Smooth muscle cell of the brain vasculature (primary cell): Measurements from ENCODE around the gene ADAMTS9.

Source experiments
- DNase-seq: peaks from one replicate; pipeline ENCODE4 v3.0.0-alpha.2; 2012; ENCODE audit warnings: low read depth, low spot score

ADAMTS9 gene

DNA sequence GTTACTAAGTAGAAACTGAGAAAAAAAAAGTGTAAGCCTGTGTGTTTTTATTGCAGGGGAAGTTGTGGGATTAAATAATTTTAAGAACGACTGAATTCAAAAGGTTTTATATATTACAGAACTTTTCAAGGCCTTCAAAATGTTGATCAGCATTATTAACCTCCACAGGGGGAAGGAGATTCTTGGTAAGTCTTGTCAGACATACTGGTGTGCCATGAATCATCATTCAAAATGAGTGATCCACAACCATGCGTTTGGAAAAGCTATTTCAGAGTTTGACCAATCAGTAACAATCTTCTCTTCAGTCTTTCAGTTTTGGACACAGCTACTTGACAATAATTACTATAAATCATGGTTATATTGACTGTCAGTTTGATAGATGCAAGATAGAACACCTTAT lies 70.2 kb downstream of the ADAMTS9 start:
- DNase-seq = no peak

DNA sequence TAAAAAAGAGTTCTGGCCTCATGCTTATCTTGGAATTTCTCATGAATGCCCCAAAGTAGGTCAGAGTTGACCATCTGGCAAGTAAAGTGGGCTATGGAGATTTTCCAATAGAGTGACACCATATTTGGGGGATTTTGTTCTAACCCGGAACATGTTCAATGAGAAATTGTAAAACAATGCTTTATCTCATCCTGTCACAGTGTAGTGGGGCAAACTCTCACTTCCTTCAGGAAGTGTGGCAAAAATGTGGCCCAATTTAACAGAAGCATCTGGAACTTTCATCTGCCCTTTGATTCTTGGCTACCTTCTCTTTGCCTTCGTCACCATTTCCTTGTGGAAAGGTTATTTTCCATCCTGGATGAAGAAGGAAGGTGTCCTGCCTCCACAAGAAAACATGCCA lies 70.8 kb downstream of the ADAMTS9 start:
- no peak for DNase-seq

DNA sequence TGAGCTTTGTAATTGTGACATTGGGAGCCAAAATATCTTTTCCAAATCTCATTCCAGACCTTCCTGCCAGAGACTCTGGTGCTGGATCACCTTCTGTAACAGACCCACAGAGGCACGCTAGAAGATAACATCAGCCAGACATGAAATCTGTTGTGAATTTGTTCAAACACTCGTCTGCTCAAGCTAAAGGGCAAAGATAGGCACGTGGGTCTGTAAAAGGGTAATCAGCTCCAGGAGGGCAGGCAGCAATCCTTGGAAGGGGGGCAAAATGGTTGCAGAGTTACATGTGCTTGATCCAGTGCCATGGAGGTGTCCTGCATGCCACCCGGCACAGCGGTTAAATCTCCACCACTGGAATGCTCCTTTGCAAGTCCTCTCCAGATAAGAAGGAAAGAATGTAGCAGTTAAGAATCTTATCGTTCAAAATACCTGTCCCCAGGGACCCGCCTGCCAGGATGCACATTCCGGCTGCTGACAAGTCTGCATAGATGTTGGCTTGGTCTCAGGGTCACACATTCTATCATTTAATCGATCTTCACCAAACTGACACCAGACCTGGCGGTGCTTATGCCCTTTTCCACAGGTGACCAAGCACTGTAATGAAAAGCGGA lies 74.8 kb downstream of the ADAMTS9 start:
- DNase-seq = no peak

DNA sequence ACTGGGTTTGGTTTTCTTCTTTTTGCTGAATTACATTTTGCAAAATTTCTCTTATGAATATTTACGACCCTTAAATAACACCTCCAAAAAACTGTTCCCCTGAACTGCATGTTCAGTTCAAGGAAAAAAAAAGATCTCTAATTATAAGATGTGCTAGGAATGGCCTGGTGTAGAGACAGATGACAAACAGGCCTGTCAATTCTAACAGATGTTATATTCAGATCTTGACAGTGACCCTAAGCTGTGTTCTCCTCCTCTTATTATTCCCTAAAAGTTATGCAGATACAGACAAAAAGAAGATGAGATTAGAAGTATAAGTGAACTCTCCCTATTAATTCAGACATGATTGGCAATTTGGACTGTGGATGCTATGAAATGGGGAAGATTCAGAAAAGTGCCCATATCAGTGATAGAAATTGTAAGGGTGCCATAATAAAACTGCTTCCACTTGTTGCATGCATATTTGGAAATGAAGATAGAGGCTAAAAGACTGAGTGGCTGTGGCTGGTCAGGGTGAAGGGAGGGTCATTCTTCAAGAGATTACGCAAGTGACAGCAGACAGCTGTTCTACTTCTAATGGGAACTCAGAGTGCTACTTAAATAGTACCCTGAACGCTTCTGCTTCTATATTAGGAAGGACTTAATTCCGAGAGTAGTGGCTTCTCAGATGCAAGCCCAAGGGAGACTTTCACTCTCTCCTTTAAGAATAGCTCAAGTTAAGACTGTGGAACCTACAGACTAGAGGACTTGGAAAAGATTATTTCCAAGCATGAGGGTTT lies 75.5 kb downstream of the ADAMTS9 start:
- no peak for DNase-seq

DNA sequence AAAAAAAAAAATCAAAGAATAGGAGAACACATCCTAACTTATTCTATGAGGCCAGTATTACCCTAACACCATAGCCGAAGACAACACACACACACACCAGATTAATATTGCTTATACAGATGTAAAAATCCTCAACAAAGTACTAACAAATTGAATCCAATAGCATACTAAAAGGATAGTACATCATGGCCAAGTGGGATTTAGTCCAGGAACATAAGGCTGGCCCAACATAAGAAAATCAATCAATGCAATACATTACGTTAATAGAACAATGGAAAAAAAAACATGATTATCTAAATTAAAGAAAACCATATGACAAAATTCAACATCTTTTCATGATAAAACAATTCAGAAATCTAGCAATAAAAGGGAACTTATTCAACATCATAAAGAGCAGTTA lies 79.1 kb downstream of the ADAMTS9 start:
- no peak for DNase-seq

DNA sequence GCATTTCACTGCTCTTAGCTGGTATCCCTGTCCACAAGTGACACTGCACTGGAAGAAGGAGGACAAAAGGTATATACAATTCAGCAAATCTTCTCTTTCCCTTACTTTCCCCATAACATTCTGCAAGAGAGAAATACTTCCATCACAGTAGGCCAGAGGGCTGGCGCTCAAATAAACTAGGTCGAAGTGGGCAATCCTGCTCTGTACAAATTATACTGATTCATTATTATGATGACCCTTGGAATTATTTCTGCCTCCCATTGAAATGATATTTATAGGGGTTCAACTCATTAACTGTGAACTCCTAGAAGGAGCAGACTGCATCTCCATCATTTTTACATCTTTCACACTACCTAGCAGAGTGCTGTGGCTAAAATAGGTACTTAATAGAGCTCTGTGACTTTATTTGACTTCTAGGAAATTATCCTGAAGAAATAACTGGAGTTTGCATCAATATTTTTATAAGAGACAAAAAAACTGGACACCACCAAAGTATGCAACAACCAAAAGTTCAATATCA lies 80.7 kb downstream of the ADAMTS9 start:
- no peak for DNase-seq

DNA sequence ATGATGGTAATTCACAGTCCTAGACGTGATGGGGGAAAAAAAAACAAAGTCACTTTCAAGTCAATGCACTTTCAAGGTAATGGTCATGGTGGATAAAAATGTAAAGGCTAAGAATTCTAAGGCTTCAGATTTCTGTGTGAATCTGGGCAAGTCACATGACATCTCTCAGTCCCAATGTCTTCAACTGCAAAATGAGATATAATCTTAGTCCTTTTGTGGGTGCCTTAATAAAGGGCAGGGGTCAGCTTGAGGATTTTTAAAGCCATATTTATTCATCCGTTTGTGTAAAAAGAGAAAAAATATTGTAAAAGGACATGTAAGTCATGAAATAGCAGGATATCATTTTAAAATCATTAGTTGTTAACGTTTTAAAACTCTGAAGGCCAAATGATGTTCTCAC lies 83.5 kb downstream of the ADAMTS9 start:
- no peak for DNase-seq

DNA sequence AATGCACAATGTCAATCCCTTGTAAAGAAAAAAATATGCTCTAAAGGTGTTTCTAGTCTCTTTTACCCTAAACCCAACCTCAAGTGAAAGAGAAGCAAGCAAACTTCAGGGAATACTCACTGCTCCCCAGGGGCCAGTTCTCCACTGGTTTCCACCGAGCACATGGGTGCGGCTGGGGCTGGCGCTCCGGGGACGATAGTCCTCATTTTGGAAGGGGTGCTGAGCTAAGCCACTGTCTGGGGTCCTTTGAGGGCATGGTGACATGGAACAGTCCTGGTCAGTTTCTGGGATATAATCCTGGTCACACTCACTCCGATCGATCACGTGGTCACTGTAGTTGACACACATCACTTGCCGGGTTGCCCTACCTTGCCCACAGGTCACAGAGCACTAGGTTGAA lies 86.0 kb downstream of the ADAMTS9 start:
- DNase-seq = no peak

DNA sequence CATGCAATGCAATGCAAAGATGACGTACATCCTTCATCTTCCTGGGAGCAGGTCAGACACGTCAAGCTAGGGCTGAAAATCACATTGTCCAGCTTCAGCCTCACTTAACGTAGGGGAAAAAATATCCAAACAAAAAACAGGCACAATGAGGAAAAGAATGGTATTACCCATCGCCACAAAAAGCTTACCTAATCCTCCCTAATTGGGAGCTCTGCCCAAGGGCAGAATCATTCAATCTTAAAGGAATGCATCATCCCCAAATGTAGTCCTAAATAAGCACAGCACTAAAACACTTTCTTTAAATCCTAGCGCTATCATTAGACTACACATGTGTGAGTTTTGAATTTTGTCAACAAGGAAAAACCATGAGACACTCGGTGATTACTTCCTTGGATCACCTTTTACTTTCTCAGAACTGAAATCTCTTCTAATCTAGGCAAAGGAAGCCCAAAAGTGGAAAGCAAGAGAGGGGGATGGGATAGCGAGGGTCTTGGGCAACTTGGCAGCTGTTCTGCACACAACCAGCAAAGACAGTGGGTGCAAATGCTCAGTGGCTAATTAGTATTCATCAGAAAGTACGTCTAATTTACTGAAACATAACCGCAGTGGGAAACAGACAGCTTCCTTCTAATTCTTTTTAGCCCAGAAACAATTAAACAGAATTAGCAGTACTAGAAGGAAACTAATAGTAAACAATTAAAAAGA lies 87.4 kb downstream of the ADAMTS9 start:
- no peak for DNase-seq

DNA sequence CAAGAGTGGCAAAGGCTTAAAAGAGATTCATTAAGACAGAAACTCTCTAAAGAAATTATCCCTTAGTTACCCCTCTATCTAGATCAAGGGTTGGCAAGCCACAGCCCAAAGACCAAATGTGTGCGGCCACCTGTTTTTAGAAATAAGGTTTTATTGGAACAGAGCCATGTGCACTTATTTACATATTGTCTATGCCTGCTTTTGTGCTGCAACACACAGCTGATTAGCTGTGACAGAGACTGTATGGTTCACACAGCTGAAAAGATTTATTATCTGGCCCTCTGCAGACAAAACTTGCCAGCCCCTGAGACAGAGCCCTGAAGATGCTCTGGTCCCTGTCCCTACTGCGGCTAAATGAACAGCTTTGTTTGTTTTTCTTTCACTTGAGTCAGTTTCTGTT lies 88.1 kb downstream of the ADAMTS9 start:
- DNase-seq = no peak

DNA sequence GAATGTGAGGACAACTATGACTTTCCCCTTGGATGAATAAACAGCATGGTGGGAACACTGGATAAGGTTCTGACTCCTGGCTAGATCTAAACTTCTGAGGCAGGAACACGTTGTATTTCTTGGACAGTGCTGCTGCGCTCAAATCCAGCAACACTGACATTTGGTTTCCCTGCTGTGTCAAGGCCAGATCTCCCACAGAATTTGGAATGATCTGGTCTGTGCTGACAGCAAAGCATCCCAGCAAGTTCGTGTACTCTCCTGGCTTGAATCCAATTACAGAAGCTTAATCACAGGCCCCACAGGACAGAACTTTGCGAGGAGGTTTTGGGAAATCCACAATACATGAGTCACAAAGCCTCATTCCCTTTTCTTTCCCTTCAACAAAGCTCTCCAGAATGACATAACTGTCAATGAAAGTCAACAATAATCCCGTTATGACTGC lies 92.5 kb downstream of the ADAMTS9 start:
- peak; percentile 97 for DNase-seq

DNA sequence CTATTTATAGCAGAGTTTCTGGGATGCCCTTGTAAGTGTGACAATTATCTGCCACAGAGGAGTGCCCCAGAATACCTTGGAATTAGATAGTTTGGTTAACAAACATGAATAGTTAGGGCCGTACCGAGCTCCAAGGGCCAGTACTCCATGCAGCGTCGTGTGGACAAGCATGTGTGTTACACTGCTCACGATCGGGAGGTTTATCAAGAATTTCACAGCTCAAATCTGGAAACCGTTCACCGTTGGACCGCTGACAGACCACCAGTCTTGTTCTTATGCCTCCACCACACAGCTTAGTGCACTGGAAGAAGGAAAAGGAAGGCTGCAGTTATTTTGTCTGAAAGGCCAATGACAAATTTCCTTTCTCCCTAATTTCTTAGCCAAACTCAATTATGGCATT lies 93.7 kb downstream of the ADAMTS9 start:
- DNase-seq = no peak

DNA sequence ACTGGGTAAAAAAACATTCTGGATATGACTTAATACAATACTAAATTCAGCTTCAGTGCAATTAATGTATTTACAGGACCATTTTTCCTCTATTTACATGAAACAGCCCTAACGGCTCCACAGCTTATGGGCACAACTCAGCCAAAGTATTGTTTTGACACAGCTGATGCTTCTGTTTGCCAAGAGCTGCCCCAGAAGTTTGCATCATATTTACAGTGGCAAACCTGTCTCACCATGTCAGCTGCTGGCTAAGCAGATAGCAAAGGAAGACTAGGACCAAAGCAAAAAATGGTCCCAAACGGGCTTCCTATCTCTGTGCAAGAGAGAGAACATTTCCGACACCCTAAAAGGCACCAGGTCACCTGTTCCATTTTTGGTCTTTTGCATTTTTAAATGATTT lies 94.5 kb downstream of the ADAMTS9 start:
- DNase-seq = no peak

DNA sequence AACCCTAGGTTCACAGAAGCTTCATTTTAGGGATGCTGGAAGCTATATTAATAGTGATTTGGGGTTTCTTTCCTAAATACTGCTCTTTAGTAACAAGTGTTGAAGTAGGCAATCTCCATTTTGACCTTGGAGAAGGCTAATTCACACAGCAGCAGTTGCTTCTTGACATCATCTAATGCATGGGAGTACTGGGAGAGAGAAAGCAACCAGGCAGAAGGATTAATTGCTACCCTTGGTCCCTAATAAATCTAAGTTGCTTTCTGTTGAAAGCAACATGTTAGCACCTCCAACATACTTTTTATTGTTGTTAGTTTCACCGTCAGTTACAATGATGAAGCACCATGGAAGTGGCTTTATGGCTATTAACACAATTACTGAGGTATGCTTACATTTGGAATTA lies 96.2 kb downstream of the ADAMTS9 start:
- no peak for DNase-seq

DNA sequence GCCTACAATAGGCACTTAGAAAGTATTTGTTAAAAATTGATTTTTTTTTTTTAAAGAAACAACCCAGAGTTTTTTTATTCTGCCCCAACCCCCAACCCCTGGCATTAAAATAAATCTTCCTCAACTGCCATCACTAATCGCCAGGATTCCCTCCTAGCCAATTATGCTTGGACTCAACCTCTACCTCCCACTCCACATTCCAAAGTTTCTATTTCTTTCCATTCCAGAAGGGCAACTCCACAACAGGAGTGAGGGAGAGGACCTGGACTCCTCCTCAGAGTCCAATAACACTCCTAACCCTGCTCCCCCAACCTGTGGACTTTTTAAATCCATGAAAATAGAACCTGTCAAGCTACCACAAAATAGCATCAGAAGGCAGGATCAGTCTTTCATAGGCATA lies 99.4 kb downstream of the ADAMTS9 start:
- DNase-seq = no peak

DNA sequence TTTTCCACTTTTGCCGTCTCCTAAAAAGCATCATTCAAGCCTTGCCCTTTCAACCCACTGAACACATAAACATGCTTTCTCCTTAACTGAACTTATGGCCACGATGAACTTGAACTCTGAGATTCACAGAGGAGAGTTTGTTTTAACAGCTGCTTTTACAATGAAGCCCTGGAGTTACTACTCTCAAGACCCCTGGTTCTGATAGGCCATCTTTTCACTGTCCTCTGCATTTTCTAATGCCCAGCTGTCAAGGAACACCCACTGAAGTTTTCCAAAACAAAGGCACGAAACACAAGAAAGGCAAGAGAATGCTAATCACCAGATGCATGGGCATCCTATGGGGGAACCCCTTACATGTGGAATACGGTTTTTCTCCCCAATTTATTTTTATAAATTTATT lies 100.8 kb downstream of the ADAMTS9 start:
- no peak for DNase-seq

DNA sequence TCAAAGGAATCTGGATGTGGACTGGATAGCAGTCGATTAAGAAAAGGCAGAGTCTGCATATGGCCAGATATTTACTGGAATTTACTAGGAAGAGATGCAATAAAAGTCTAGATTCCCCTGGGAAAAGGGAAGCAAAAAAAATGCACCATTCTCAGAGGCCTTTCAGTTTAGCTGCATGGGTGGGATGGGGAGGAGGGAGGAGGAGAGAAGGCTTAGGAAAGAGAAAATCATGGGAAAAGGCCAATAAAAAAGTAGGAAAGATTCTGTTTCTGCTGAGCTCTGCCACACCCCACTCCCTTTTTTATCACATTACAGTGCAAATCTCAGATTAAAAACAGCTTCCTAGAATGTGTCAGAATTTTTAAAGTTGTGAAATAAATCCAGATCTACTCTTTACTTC lies 103.6 kb downstream of the ADAMTS9 start:
- DNase-seq = no peak

DNA sequence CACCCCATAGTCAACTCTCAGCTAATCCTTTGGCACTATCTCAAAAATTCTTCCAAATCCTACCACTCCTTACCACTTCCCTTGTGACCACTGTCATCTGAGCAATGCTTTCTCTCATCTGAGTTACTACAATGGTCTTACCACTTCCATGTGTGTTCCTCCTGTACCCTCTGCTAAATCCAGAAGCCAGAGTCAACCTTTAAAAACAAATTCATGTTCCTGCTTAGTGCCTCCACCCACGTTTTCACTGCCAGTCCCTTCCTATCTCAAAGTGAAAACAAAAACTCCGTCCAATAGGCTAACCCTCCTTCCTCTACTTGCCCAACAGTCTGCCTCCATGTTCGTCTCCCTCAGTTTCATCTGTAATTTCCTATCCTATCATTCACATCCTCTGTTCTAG lies 109.0 kb downstream of the ADAMTS9 start:
- DNase-seq = no peak

DNA sequence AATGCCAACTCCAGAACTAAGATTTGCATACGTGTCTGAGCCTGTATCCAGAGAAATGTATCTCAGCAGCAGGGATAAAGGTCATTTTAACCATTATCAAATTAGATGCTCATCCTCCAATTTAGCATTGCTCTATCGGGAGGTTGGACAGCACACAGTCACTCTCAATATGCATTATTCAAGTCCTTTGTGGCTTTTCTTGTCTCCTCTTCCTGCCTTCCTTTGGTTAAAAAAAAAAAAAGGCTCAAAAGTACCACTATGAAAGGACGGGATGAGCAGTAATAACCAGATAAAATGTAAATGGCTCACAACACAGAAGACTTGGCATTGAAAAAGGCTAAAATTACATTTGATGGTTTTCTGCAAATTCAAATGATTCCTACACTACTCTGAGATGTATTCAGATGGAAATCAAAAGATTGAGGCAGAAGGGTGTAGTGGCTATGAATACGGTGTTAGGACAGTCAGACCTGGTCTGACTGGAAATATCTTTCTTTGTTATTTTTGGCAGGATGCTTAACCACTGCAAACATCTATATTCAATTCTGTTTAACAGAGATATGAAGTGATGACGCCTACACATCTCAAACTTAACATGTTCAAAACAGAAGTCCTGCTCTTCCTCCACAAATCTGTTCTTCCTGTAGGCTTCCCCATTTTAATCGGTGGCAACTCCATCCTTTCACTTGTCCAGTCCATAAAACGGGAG lies 109.6 kb downstream of the ADAMTS9 start:
- DNase-seq = no peak

DNA sequence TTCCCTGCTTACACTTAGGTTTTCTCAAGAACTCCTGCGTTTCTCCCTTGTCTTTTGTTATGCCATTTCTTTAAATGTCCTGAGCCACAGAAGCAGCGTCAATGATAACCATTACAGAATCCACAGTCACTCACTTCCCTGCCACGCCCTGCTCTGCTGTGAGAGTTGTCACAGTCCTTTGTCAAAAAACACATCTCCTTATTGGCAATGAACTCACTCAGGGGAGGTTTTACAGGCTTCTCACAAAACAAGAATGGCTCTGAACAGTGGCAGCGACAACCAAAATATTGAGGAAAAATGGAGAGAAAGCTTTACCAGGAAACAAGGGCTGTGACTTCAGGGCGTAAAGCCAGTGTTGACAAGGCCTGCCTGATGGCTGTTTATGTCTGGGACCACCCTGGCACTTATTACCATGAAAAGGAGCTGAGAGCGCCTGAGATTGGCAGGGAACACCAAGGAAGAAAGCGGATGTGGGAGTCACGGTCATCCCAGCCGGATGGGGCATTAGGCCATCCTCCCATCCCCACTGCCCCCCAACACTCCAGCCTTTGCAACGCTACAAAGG lies 111.5 kb downstream of the ADAMTS9 start:
- no peak for DNase-seq

DNA sequence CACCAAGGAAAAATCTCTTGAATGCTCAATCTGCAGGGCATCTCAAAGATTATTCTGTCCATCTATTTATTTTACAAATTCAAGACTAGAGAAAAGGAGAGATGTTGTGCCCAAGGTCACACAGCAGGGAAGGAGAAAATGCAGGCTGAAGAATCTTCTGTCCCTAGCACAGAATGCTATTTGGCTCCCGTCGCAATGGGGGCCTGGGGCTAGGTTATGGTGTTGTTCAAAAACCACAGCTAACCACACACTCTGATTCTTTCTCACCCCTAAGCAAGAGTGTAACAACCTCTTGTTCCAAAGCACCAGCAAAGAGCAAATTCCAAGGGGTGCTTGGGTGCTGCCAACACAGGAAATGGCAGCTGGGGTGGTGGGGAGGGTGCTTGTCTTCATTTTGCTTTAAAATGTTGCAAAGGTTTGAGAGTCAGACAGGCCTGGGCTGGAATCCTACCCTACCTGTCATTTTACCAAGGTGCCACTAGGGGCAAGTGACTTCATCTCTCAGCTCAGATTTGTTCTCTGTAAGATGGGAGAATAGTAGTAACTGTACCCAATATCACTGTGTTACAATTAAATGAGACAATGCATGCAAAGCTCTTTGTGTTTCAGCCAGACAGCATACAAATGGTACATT lies 112.5 kb downstream of the ADAMTS9 start:
- no peak for DNase-seq
